Measurements from ENCODE around the gene KCTD15. TPM values are rescaled to one million over a fixed set of nuclear protein-coding genes. Genes with fewer than 3 reads are reported as not detected.

The KCTD15 gene
- total RNA-seq, 1 experiment from 2014 or later = 59.9 TPM

- no peak overlapping the region for H2AK5ac ChIP-seq (ENCODE audit: insufficient read length, low read length)
- no peak overlapping the region for H3K14ac ChIP-seq (ENCODE audit: insufficient read depth, low read length)
- no peak overlapping the region for H4K8ac ChIP-seq (replicated peaks; ENCODE audit: insufficient read length, low read depth, low read length)
- H3K9ac ChIP-seq (ENCODE audit: extremely low read depth, insufficient read length, low read length) = no peak overlapping the region
- H3K79me2 ChIP-seq (ENCODE audit: insufficient read depth, low read length) = no peaks in the 10 kb centered on the region
- no peak overlapping the region for H3T11ph ChIP-seq (ENCODE audit: low read length)
- no peak overlapping the region for H2AFZ ChIP-seq (ENCODE audit: low read length)
- no peak overlapping the region for H2BK20ac ChIP-seq (ENCODE audit: low read depth, low read length, poor library complexity, severe bottlenecking)
- no peak overlapping the region for H3K4ac ChIP-seq (ENCODE audit: low read depth, low read length)
- Mint-ChIP-seq H3K36me3 (ENCODE audit: insufficient read depth in 1 of 3, low read depth in 3 of 3) (no peaks in the 10 kb centered on the region; a peak in 1 of 7 replicates), H3K9me3 (no peaks in the 10 kb centered on the region), H3K27ac (no peak overlapping the region), H3K27me3 (ENCODE audit: low read depth) (peaks cover 4% of the 10 kb centered on the region; the same call in 1 of the 2 replicates), H3K4me1 (peaks cover 0 to 3% of the 10 kb centered on the region in 2 experiments; a peak in 1 of 4 replicates), H3K4me3 (no peak overlapping the region)
- H3K23ac ChIP-seq (ENCODE audit: insufficient read length, low read depth, low read length) = no peak overlapping the region
- no peak overlapping the region for H3K18ac ChIP-seq (ENCODE audit: insufficient read length, low read depth, low read length)
- DNase-seq = no peak
- no peak overlapping the region for H2BK15ac ChIP-seq (ENCODE audit: low read depth, low read length)
- no peak overlapping the region for H4K91ac ChIP-seq (ENCODE audit: insufficient read length, low read depth, low read length)
- no peak overlapping the region for H3K4me2 ChIP-seq (ENCODE audit: insufficient read depth, insufficient read length, low read length)
- H3K27ac ChIP-seq (ENCODE audit: insufficient read length, low read depth, low read length) = no peak overlapping the region
- H2BK12ac ChIP-seq (ENCODE audit: insufficient read length, low read depth, low read length) = no peak overlapping the region
- H3K4me1 ChIP-seq (ENCODE audit: insufficient read depth, low read length) = no peaks in the 10 kb centered on the region
- no peaks in the 10 kb centered on the region for H3K9me3 ChIP-seq (ENCODE audit: control insufficient read depth, low read depth, low read length)
- H3K56ac ChIP-seq (ENCODE audit: insufficient read length, low read depth, low read length) = no peak overlapping the region
- no peaks in the 10 kb centered on the region for H3K23me2 ChIP-seq (ENCODE audit: insufficient read length, low read depth, low read length, poor library complexity, severe bottlenecking)
- TF ChIP-seq, protein P1, sequence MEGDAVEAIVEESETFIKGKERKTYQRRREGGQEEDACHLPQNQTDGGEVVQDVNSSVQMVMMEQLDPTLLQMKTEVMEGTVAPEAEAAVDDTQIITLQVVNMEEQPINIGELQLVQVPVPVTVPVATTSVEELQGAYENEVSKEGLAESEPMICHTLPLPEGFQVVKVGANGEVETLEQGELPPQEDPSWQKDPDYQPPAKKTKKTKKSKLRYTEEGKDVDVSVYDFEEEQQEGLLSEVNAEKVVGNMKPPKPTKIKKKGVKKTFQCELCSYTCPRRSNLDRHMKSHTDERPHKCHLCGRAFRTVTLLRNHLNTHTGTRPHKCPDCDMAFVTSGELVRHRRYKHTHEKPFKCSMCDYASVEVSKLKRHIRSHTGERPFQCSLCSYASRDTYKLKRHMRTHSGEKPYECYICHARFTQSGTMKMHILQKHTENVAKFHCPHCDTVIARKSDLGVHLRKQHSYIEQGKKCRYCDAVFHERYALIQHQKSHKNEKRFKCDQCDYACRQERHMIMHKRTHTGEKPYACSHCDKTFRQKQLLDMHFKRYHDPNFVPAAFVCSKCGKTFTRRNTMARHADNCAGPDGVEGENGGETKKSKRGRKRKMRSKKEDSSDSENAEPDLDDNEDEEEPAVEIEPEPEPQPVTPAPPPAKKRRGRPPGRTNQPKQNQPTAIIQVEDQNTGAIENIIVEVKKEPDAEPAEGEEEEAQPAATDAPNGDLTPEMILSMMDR (conservative IDR thresholded peaks at IDR 0.05) = no peak
- no peak overlapping the region for H4K5ac ChIP-seq (ENCODE audit: insufficient read length, low read depth, low read length)
- no peak overlapping the region for H2BK120ac ChIP-seq (ENCODE audit: low read depth, low read length, poor library complexity, severe bottlenecking)
- no peaks in the 10 kb centered on the region for H3K79me1 ChIP-seq (ENCODE audit: insufficient read depth, low read depth, low read length, poor library complexity, severe bottlenecking)
- no peaks in the 10 kb centered on the region for H3K27me3 ChIP-seq (ENCODE audit: insufficient read depth, low read length)
- H4K20me1 ChIP-seq (ENCODE audit: control insufficient read depth, insufficient read depth, insufficient read length) = no peaks in the 10 kb centered on the region
- no peak overlapping the region for H2BK5ac ChIP-seq (ENCODE audit: insufficient read length, low read length)
- WGBS (ENCODE audit: extremely low coverage, insufficient read length, low lambda C conversion rate) = no CpG with 5 or more reads among the region's 5 CpGs
Observed at GRCh38 chr19:33751436-33751770, 45.3 kb upstream of the KCTD15 start.

Measured in H9 (cell line).